ENCODE data around the gene CDK16.

DNA sequence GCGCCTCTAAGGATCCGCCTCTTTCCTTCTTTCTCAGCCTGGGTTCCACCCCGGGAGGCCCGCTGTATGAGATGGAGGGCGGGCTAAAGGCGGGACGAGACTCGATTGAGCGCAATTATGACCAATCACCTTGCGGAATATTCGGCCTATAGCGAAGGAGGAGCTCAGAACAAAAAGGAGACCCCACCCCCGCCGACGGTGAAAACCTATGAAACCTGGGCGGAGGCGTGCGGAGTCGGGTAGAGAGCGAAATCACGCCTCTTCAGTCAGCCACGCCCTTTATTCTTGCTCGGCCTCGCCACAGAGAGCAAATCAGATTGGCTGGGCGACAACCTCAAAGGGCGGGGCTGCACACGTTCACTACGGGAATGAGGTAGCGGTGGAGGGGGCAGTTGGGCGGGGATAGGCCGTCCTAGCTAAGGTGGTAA is 615 bp upstream of the CDK16 start:
- no peak for TF ChIP-seq EP300 (conservative IDR thresholded peaks at IDR 0.05; ENCODE audit: poor library complexity, severe bottlenecking)
- no peak for TF ChIP-seq EZH2 (IDR thresholded peaks at IDR 0.05; ENCODE audit: borderline replicate concordance, insufficient read depth, low read length, poor library complexity, severe bottlenecking)
- TF ChIP-seq RAD21 (conservative IDR thresholded peaks at IDR 0.05): no peak
- TF ChIP-seq, protein P1, sequence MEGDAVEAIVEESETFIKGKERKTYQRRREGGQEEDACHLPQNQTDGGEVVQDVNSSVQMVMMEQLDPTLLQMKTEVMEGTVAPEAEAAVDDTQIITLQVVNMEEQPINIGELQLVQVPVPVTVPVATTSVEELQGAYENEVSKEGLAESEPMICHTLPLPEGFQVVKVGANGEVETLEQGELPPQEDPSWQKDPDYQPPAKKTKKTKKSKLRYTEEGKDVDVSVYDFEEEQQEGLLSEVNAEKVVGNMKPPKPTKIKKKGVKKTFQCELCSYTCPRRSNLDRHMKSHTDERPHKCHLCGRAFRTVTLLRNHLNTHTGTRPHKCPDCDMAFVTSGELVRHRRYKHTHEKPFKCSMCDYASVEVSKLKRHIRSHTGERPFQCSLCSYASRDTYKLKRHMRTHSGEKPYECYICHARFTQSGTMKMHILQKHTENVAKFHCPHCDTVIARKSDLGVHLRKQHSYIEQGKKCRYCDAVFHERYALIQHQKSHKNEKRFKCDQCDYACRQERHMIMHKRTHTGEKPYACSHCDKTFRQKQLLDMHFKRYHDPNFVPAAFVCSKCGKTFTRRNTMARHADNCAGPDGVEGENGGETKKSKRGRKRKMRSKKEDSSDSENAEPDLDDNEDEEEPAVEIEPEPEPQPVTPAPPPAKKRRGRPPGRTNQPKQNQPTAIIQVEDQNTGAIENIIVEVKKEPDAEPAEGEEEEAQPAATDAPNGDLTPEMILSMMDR (IDR thresholded peaks at IDR 0.05; ENCODE audit: poor library complexity, severe bottlenecking): no peak
- no peak for TF ChIP-seq TAF1 (IDR thresholded peaks at IDR 0.05; ENCODE audit: low read depth)
- TF ChIP-seq MXI1 (conservative IDR thresholded peaks at IDR 0.05; ENCODE audit: poor library complexity, severe bottlenecking): no peak
- TF ChIP-seq, protein P2, sequence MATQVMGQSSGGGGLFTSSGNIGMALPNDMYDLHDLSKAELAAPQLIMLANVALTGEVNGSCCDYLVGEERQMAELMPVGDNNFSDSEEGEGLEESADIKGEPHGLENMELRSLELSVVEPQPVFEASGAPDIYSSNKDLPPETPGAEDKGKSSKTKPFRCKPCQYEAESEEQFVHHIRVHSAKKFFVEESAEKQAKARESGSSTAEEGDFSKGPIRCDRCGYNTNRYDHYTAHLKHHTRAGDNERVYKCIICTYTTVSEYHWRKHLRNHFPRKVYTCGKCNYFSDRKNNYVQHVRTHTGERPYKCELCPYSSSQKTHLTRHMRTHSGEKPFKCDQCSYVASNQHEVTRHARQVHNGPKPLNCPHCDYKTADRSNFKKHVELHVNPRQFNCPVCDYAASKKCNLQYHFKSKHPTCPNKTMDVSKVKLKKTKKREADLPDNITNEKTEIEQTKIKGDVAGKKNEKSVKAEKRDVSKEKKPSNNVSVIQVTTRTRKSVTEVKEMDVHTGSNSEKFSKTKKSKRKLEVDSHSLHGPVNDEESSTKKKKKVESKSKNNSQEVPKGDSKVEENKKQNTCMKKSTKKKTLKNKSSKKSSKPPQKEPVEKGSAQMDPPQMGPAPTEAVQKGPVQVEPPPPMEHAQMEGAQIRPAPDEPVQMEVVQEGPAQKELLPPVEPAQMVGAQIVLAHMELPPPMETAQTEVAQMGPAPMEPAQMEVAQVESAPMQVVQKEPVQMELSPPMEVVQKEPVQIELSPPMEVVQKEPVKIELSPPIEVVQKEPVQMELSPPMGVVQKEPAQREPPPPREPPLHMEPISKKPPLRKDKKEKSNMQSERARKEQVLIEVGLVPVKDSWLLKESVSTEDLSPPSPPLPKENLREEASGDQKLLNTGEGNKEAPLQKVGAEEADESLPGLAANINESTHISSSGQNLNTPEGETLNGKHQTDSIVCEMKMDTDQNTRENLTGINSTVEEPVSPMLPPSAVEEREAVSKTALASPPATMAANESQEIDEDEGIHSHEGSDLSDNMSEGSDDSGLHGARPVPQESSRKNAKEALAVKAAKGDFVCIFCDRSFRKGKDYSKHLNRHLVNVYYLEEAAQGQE (IDR thresholded peaks at IDR 0.05; ENCODE audit: borderline replicate concordance): no peak

Data from neural cell (in vitro differentiated cells).